GM19240 (cell line): ENCODE results near the gene PCDHGA9.
"Not testable (repeated sequence)": the region's sequence is repeated elsewhere in the genome, so short reads cannot be mapped to it uniquely, and the experiment has no call there.

Experiments
- DNase-seq: peaks from one replicate; pipeline ENCODE4 v3.0.0; 2011; ENCODE audit warnings: low spot score; ENCODE audit not compliant: insufficient read length

The PCDHGA9 gene

GRCh38 chr5:141413540-141414069 is 11.0 kb downstream of the PCDHGA9 start:
- no peak for DNase-seq

- DNase-seq = not testable (repeated sequence)
These were observed 12.1 kb downstream of the PCDHGA9 start for GRCh38 chr5:141414548-141415274.

GRCh38 chr5:141415275-141415618 is 12.7 kb downstream of the PCDHGA9 start:
- DNase-seq = not testable (repeated sequence)

- DNase-seq = peak; percentile 55
These were observed 15.1 kb downstream of the PCDHGA9 start, which contains the start of gene PCDHGB7 for GRCh38 chr5:141417494-141418172. Gene PCDHGB7 (plus strand): TSS chr5:141417677. CDS start chr5:141417860, 183 bp downstream.

GRCh38 chr5:141419074-141419880 is 16.7 kb downstream of the PCDHGA9 start:
- no peak for DNase-seq

GRCh38 chr5:141420855-141421488 is 18.4 kb downstream of the PCDHGA9 start, which contains the start of gene PCDHGA11:
Gene PCDHGA11 (plus strand): TSS chr5:141421051. CDS start chr5:141421228, 177 bp downstream.
- no peak for DNase-seq

GRCh38 chr5:141421489-141421855 is 18.9 kb downstream of the PCDHGA9 start:
- DNase-seq = no peak

- no peak for DNase-seq
These were observed 20.2 kb downstream of the PCDHGA9 start for GRCh38 chr5:141422742-141423291.

GRCh38 chr5:141427783-141428426 is 25.3 kb downstream of the PCDHGA9 start:
- DNase-seq = no peak

- DNase-seq = no peak
These were observed 27.9 kb downstream of the PCDHGA9 start, which contains the start of gene PCDHGA12 for GRCh38 chr5:141430332-141431113. Gene PCDHGA12 (plus strand): TSS chr5:141430507. CDS start chr5:141430760, 253 bp downstream.

GRCh38 chr5:141431286-141431685 is 28.7 kb downstream of the PCDHGA9 start:
- no peak for DNase-seq

- DNase-seq = not testable (repeated sequence)
These were observed 29.7 kb downstream of the PCDHGA9 start for GRCh38 chr5:141432308-141432707.

- not testable (repeated sequence) for DNase-seq
These were observed 30.1 kb downstream of the PCDHGA9 start for GRCh38 chr5:141432726-141433125.

- DNase-seq = no peak
These were observed 31.4 kb downstream of the PCDHGA9 start for GRCh38 chr5:141434006-141434405.

- DNase-seq = no peak
These were observed 34.6 kb downstream of the PCDHGA9 start for GRCh38 chr5:141437221-141437620.

- DNase-seq = no peak
These were observed 37.0 kb downstream of the PCDHGA9 start for GRCh38 chr5:141439411-141440141.

GRCh38 chr5:141440341-141440740 is 37.8 kb downstream of the PCDHGA9 start:
- no peak for DNase-seq

- no peak for DNase-seq
These were observed 39.1 kb downstream of the PCDHGA9 start for GRCh38 chr5:141441571-141442170.
